WTC11 (cell line): ENCODE data around the gene M1AP. TPM values are rescaled to one million over a fixed set of nuclear protein-coding genes. Genes with fewer than 3 reads are reported as not detected.

Source experiments
- ATAC-seq: fragments of 200-7000 bp; cut with Tn5 transposase; 2 replicates; pipeline ENCODE4 v1.10.0; 2021; ENCODE audit warnings: mild to moderate bottlenecking, moderate library complexity
- CTCF ChIA-PET: fragments of 300-600 bp; sonication (Branson Sonifier 250); formaldehyde crosslinking; loops from one replicate; lab custom pipeline; 2021; ENCODE audit warnings: antibody characterized with exemption; lab: Charles Lee
- POLR2A ChIA-PET: fragments of 350-600 bp; sonication (Branson Sonifier 250); formaldehyde crosslinking; loops from one replicate; lab custom pipeline; 2021; ENCODE audit warnings: antibody characterized with exemption; lab: Charles Lee
- DNase-seq: peaks from one replicate; pipeline ENCODE4 v3.0.0; 2021; ENCODE audit warnings: low spot score
- H3K27ac Mint-ChIP-seq: 2 replicates; pipeline ENCODE4 v1.8.0; 2021; ENCODE audit warnings: mixed read lengths
- H3K27me3 Mint-ChIP-seq: 2 replicates; pipeline ENCODE4 v1.8.0; 2021; ENCODE audit warnings: low read depth, mild to moderate bottlenecking, moderate library complexity, mixed read lengths
- H3K36me3 Mint-ChIP-seq: 2 replicates; pipeline ENCODE4 v1.8.0; 2021; ENCODE audit warnings: mixed read lengths
- H3K4me1 Mint-ChIP-seq: 2 replicates; pipeline ENCODE4 v1.8.0; 2022; ENCODE audit warnings: mixed read lengths
- H3K4me3 Mint-ChIP-seq: 2 replicates; pipeline ENCODE4 v1.8.0; 2021; ENCODE audit warnings: mild to moderate bottlenecking, moderate library complexity, mixed read lengths
- H3K9me3 Mint-ChIP-seq: 2 replicates; pipeline ENCODE4 v1.8.0; 2021; ENCODE audit warnings: mixed read lengths
- CREM ChIP-seq: sonication (generic); formaldehyde crosslinking; IDR thresholded peaks from 2 replicates; pipeline ENCODE4 v1.8.1; 2022; ENCODE audit warnings: mild to moderate bottlenecking, missing genetic modification reagents, moderate library complexity
- CTCF ChIP-seq: fragments of 200-600 bp; IDR thresholded peaks from 2 replicates; pipeline ENCODE4 v1.8.0; 2022; ENCODE audit warnings: antibody characterized with exemption
- EMX1 ChIP-seq: fragments of 250-450 bp; sonication (Bioruptor Pico); IDR thresholded peaks from 2 replicates; pipeline ENCODE4 v1.8.0; 2021; ENCODE audit warnings: mild to moderate bottlenecking
- FOXP4 ChIP-seq: sonication (generic); formaldehyde crosslinking; IDR thresholded peaks from 2 replicates; pipeline ENCODE4 v1.8.0; 2022; ENCODE audit warnings: mild to moderate bottlenecking, missing genetic modification reagents
- GABPB1 ChIP-seq: sonication (generic); formaldehyde crosslinking; IDR thresholded peaks from 2 replicates; pipeline ENCODE4 v1.8.1; 2023; ENCODE audit warnings: mild to moderate bottlenecking, missing genetic modification reagents
- GRHL2 ChIP-seq: fragments of 250-450 bp; sonication (Bioruptor Pico); IDR thresholded peaks from 2 replicates; pipeline ENCODE4 v1.8.0; 2022; ENCODE audit warnings: mild to moderate bottlenecking, moderate library complexity; ENCODE audit not compliant: insufficient replicate concordance, severe bottlenecking
- HMGXB4 ChIP-seq: sonication (generic); formaldehyde crosslinking; IDR thresholded peaks from 2 replicates; pipeline ENCODE4 v1.8.1; 2023; ENCODE audit warnings: mild to moderate bottlenecking, moderate library complexity, missing genetic modification reagents
- JAZF1 ChIP-seq: fragments of 250-450 bp; sonication (Bioruptor Pico); IDR thresholded peaks from 2 replicates; pipeline ENCODE4 v1.9.0; 2021; ENCODE audit warnings: moderate library complexity, mild to moderate bottlenecking, inconsistent platforms
- JUN ChIP-seq: sonication (generic); formaldehyde crosslinking; IDR thresholded peaks from 2 replicates; pipeline ENCODE4 v1.8.0; 2023; ENCODE audit warnings: mild to moderate bottlenecking, missing genetic modification reagents
- MLX ChIP-seq: sonication (generic); formaldehyde crosslinking; IDR thresholded peaks from 2 replicates; pipeline ENCODE4 v1.8.1; 2023; ENCODE audit warnings: mild to moderate bottlenecking, missing genetic modification reagents, moderate library complexity
- MYBL2 ChIP-seq: sonication (generic); formaldehyde crosslinking; IDR thresholded peaks from 2 replicates; pipeline ENCODE4 v1.8.1; 2023; ENCODE audit warnings: mild to moderate bottlenecking, moderate library complexity, missing genetic modification reagents
- NFATC4 ChIP-seq: fragments of 250-450 bp; sonication (Bioruptor Pico); IDR thresholded peaks from 2 replicates; pipeline ENCODE4 v1.9.0; 2021; ENCODE audit warnings: mild to moderate bottlenecking
- NFE2L1 ChIP-seq: sonication (generic); formaldehyde crosslinking; IDR thresholded peaks from 2 replicates; pipeline ENCODE4 v1.8.1; 2023; ENCODE audit warnings: missing genetic modification reagents
- NR3C1 ChIP-seq: sonication (generic); formaldehyde crosslinking; conservative IDR thresholded peaks from 2 replicates; pipeline ENCODE4 v1.8.1; 2023; ENCODE audit warnings: low read depth, mild to moderate bottlenecking, missing genetic modification reagents
- TEAD4 ChIP-seq: sonication (generic); formaldehyde crosslinking; IDR thresholded peaks from 2 replicates; pipeline ENCODE4 v1.8.0; 2022; ENCODE audit warnings: mild to moderate bottlenecking, missing genetic modification reagents
- ZNF138 ChIP-seq: sonication (generic); formaldehyde crosslinking; conservative IDR thresholded peaks from 2 replicates; pipeline ENCODE4 v1.8.1; 2022; ENCODE audit warnings: mild to moderate bottlenecking, moderate library complexity, missing genetic modification reagents
- ZNF219 ChIP-seq: sonication (generic); formaldehyde crosslinking; IDR thresholded peaks from 2 replicates; pipeline ENCODE4 v1.8.0; 2023; ENCODE audit warnings: missing genetic modification reagents, mild to moderate bottlenecking, borderline replicate concordance
- total RNA-seq: library from RNA; stranded (reverse); gene quantifications from 3 replicates; pipeline ENCODE4 v1.2.3, GENCODE V29; 2021
- TF ChIP-seq, protein P1 (sequence below): sonication (generic); formaldehyde crosslinking; IDR thresholded peaks from 2 replicates; pipeline ENCODE4 v1.8.1; 2022; ENCODE audit warnings: low read depth, mild to moderate bottlenecking, moderate library complexity, missing genetic modification reagents, borderline replicate concordance
- TF ChIP-seq, protein P2 (sequence below): fragments of 250-450 bp; sonication (Bioruptor Pico); IDR thresholded peaks from 2 replicates; pipeline ENCODE4 v2.1.2; 2022; ENCODE audit warnings: mild to moderate bottlenecking, moderate library complexity

The M1AP gene
- total RNA-seq, 1 experiment from 2014 or later, result 5.9 TPM

DNA sequence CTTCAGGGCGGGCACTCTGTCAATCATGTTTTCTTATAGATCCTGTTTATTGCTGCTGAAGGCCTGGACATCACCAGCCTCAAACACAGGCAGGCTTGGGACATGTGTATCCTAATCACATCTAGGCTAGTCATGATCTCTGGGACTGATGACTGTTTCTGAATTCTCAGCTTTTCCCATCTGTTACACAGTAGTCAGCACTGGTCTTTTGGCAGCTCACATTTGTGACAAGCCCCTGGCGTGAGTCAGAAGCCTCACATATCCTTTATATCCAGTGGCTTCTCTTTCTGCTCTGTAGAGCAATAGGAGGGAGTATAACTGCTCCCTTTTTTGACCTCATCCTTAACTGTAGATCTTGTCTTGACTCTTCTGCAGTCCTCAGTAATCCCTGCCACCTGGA, 10.4 kb upstream of the M1AP start:
- no peak overlapping the region for H3K27ac Mint-ChIP-seq

More for the DNA sequence above, 10.4 kb upstream of the M1AP start:
- Mint-ChIP-seq H3K4me1 (peaks cover 5% of the 10 kb centered on the region), H3K36me3 (no peaks in the 10 kb centered on the region), H3K9me3 (no peaks in the 10 kb centered on the region), H3K4me3 (no peak overlapping the region), H3K27me3 (peaks cover 54% of the 10 kb centered on the region)
- CTCF ChIA-PET, result no interaction called here
- POLR2A ChIA-PET, result no interaction called here
- TF ChIP-seq NFATC4 (CRISPR knock-in tag), result no peak
- TF ChIP-seq ZNF138 (CRISPR knock-in tag), result no peak
- no peak for TF ChIP-seq TEAD4 (CRISPR knock-in tag)
- TF ChIP-seq JUN (CRISPR knock-in tag), result no peak
- TF ChIP-seq, protein P1, sequence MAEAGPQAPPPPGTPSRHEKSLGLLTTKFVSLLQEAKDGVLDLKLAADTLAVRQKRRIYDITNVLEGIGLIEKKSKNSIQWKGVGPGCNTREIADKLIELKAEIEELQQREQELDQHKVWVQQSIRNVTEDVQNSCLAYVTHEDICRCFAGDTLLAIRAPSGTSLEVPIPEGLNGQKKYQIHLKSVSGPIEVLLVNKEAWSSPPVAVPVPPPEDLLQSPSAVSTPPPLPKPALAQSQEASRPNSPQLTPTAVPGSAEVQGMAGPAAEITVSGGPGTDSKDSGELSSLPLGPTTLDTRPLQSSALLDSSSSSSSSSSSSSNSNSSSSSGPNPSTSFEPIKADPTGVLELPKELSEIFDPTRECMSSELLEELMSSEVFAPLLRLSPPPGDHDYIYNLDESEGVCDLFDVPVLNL (CRISPR knock-in tag), result no peak
- no peak for TF ChIP-seq CTCF
- TF ChIP-seq GABPB1 (CRISPR knock-in tag), result no peak
- TF ChIP-seq MYBL2 (CRISPR knock-in tag), result no peak
- TF ChIP-seq FOXP4 (CRISPR knock-in tag), result no peak
- no peak for TF ChIP-seq NR3C1 (CRISPR knock-in tag)
- no peak for TF ChIP-seq CREM (CRISPR knock-in tag)
- no peak for TF ChIP-seq GRHL2 (CRISPR knock-in tag)
- no peak for TF ChIP-seq JAZF1 (CRISPR knock-in tag)
- TF ChIP-seq, protein P2, sequence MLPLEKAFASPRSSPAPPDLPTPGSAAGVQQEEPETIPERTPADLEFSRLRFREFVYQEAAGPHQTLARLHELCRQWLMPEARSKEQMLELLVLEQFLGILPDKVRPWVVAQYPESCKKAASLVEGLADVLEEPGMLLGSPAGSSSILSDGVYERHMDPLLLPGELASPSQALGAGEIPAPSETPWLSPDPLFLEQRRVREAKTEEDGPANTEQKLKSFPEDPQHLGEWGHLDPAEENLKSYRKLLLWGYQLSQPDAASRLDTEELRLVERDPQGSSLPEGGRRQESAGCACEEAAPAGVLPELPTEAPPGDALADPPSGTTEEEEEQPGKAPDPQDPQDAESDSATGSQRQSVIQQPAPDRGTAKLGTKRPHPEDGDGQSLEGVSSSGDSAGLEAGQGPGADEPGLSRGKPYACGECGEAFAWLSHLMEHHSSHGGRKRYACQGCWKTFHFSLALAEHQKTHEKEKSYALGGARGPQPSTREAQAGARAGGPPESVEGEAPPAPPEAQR (CRISPR knock-in tag), result no peak
- no peak for TF ChIP-seq ZNF219
- TF ChIP-seq MLX (CRISPR knock-in tag), result no peak
- TF ChIP-seq HMGXB4, result no peak
- TF ChIP-seq NFE2L1 (CRISPR knock-in tag), result no peak
- TF ChIP-seq EMX1 (CRISPR knock-in tag), result no peak
- no peak for DNase-seq
- ATAC-seq, result no peak
